Endodermal cell (in vitro differentiated cells): ENCODE data around the gene TCTN2. TPM values are rescaled to one million over a fixed set of nuclear protein-coding genes. Genes with fewer than 3 reads are reported as not detected.

Experiments used
- DNase-seq: peaks from one replicate; pipeline ENCODE4 v3.0.0-alpha.2; 2017
- H3K27ac ChIP-seq: 2 replicates; pipeline ENCODE4 v1.5.1; 2013; ENCODE audit warnings: mild to moderate bottlenecking, low read depth, low read length, moderate library complexity
- H3K27me3 ChIP-seq: 2 replicates; pipeline ENCODE4 v1.6.1; 2013; ENCODE audit warnings: mild to moderate bottlenecking, low read length, moderate library complexity; ENCODE audit not compliant: insufficient read depth, control insufficient read depth, poor library complexity, severe bottlenecking
- H3K36me3 ChIP-seq: 2 replicates; pipeline ENCODE4 v1.7.0; 2013; ENCODE audit warnings: mild to moderate bottlenecking, low read length, moderate library complexity; ENCODE audit not compliant: control insufficient read depth, insufficient read depth
- H3K4me1 ChIP-seq: one replicate; pipeline ENCODE4 v1.7.0; 2013; ENCODE audit warnings: low read length; ENCODE audit not compliant: control insufficient read depth, insufficient read depth
- H3K4me3 ChIP-seq: 2 replicates; pipeline ENCODE4 v1.5.1; 2013; ENCODE audit warnings: mild to moderate bottlenecking, low read length, moderate library complexity
- H3K9ac ChIP-seq: 2 replicates; pipeline ENCODE4 v1.6.1; 2013; ENCODE audit warnings: mild to moderate bottlenecking, low read length, moderate library complexity; ENCODE audit not compliant: poor library complexity, severe bottlenecking; ENCODE audit errors: extremely low read depth
- H3K9me3 ChIP-seq: 2 replicates; pipeline ENCODE4 v1.6.1; 2013; ENCODE audit warnings: mild to moderate bottlenecking, low read length, moderate library complexity; ENCODE audit not compliant: control insufficient read depth
- H3K27ac Mint-ChIP-seq: 2 replicates; pipeline ENCODE4 v1.8.0; 2020; ENCODE audit warnings: mixed read lengths
- H3K27me3 Mint-ChIP-seq: 2 replicates; pipeline ENCODE4 v1.8.0; 2021; ENCODE audit warnings: mild to moderate bottlenecking, mixed read lengths; ENCODE audit not compliant: insufficient read depth
- H3K36me3 Mint-ChIP-seq: 2 replicates; pipeline ENCODE4 v1.8.0; 2020; ENCODE audit warnings: low read depth, mixed read lengths
- H3K4me1 Mint-ChIP-seq: 2 replicates; pipeline ENCODE4 v1.8.0; 2020; ENCODE audit warnings: mixed read lengths
- H3K4me3 Mint-ChIP-seq: 2 replicates; pipeline ENCODE4 v1.8.0; 2020; ENCODE audit warnings: mild to moderate bottlenecking, moderate library complexity, mixed read lengths
- H3K9me3 Mint-ChIP-seq: 2 replicates; pipeline ENCODE4 v1.8.0; 2020; ENCODE audit warnings: mild to moderate bottlenecking, mixed read lengths
- WGBS, 2 experiments: methylation state at CpG; one replicate each; pipeline versions ENCODE4 v1.1.5 to v1.1.7; 2013; ENCODE audit warnings: missing lambda C conversion rate in 2 of 2, mixed read lengths in 1 of 2; ENCODE audit not compliant: insufficient coverage in 1 of 2, insufficient read length in 1 of 2; 5-methylcytosine and 5-hydroxymethylcytosine counted together
- total RNA-seq, 2 donors: library from RNA; stranded (reverse); fragmentation: NEBNext Ultra II Directional in 1 of 2; extraction: Animal tissue kit (Norgen Biotek cat#: 25700) in 1 of 2; gene quantifications; 2 replicates in 1 of 2; 3 replicates in 1 of 2; pipeline ENCODE4 v1.2.1, GENCODE V29; 2021
- TF ChIP-seq, protein P1 (sequence below): fragments of 200-600 bp; sonication (generic); conservative IDR thresholded peaks from 2 replicates; pipeline ENCODE4 v1.5.0; 2021; ENCODE audit warnings: antibody characterized with exemption, mild to moderate bottlenecking

The TCTN2 gene
- total RNA-seq, 2 donors from 2014 or later = 19.2 to 25.6 TPM

DNA sequence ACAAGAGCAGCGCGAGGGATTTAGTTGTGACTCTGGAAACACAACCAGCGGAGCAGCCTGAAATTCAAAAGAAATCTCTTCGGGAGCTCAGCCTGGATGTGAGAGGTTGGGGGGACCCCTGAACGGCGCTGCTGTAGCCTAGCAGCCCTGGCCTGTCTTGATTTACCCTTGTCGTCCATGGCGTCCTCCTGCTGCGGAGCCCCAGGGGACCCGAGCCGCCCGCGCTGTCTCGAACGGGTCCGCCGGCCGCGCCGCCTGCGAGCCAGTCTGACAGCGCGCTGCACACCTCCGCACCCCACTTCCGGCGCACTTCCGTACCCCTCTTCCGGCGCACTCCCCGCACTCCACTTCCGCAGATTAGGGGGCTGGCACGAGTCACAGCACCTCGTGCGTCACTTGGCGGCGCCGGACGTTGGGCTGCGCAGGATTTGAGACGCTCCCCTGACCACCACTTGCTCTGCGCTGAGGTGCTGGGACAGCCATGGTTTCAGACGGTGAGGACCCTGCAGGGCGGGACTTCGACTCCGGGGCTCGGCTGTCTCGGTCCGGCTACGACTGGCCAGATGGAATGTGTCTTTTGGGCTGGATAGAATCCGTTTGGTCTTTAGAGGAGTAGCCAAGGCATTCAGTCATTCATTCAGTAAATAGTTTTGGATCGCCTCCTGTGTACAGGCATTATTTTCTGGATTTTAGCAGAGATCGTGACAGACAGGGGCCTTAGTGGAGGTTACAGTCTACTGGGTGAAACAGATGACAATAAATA is 37.4 kb upstream of the TCTN2 start, which contains the start of the genes EIF2B1 and GTF2H3:
Gene EIF2B1, minus strand, starts transcription at position 308 of the 763 bp plus-strand sequence. Its CDS starts 129 bp downstream, at position 179.
Gene GTF2H3, plus strand, starts transcription at position 451 of the 763 bp plus-strand sequence. Its CDS starts 31 bp downstream, at position 482.
- H3K27me3 Mint-ChIP-seq = no peaks in the 10 kb centered on the region
- peaks cover 8% of the 10 kb centered on the region for H3K4me1 Mint-ChIP-seq
- peak within 1 kb of the TSS; percentile 97 for H3K9ac ChIP-seq
- peaks cover 3% of the 10 kb centered on the region for H3K4me1 ChIP-seq
- peak within 1 kb of the TSS; percentile 79 for H3K4me3 Mint-ChIP-seq
- H3K9me3 Mint-ChIP-seq = no peaks in the 10 kb centered on the region
- peak within 1 kb of the TSS; percentile 98 for H3K4me3 ChIP-seq
- H3K36me3 ChIP-seq = peaks cover 32% of the 10 kb centered on the region
- H3K27ac ChIP-seq = peak within 1 kb of the TSS; percentile 79
- H3K27me3 ChIP-seq = no peaks in the 10 kb centered on the region
- peak; percentile 100 for DNase-seq
- H3K36me3 Mint-ChIP-seq = peaks cover 28% of the 10 kb centered on the region
- 0 to 2% methylated on average over 7 to 52 of the region's 52 CpGs for WGBS, 2 experiments
- H3K9me3 ChIP-seq = no peaks in the 10 kb centered on the region
- TF ChIP-seq, protein P1, sequence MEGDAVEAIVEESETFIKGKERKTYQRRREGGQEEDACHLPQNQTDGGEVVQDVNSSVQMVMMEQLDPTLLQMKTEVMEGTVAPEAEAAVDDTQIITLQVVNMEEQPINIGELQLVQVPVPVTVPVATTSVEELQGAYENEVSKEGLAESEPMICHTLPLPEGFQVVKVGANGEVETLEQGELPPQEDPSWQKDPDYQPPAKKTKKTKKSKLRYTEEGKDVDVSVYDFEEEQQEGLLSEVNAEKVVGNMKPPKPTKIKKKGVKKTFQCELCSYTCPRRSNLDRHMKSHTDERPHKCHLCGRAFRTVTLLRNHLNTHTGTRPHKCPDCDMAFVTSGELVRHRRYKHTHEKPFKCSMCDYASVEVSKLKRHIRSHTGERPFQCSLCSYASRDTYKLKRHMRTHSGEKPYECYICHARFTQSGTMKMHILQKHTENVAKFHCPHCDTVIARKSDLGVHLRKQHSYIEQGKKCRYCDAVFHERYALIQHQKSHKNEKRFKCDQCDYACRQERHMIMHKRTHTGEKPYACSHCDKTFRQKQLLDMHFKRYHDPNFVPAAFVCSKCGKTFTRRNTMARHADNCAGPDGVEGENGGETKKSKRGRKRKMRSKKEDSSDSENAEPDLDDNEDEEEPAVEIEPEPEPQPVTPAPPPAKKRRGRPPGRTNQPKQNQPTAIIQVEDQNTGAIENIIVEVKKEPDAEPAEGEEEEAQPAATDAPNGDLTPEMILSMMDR = no peak
- peak within 1 kb of the TSS; percentile 99 for H3K27ac Mint-ChIP-seq

DNA sequence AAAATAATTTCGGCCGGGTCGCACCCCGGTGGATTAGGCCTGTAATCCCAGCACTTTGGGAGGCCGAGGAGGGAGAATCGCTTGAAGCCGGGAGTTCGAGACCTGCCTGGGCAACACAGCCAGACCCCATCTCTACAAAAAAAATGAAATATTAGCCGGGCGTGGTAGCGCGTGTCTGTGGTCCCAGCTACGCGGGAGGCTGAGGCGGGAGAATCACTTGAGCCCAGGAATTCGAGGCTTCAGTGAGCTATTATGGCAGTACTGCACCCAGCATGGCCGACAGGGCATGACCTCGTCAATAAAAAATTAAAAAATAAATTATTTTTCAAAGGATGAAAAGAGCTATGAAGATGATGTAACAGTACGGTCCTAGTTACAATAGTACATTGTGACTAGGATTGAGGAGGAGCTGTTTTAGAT is 36.8 kb upstream of the TCTN2 start:
- Mint-ChIP-seq H3K36me3 (peaks cover 23% of the 10 kb centered on the region), H3K4me1 (peaks cover 8% of the 10 kb centered on the region), H3K9me3 (no peaks in the 10 kb centered on the region), H3K27me3 (no peaks in the 10 kb centered on the region), H3K27ac (peak overlapping the region; percentile 99), H3K4me3 (peak overlapping the region; percentile 79)
- TF ChIP-seq, protein P1 = no peak
- Histone ChIP-seq H3K36me3 (peaks cover 26% of the 10 kb centered on the region), H3K9me3 (no peaks in the 10 kb centered on the region), H3K4me1 (peaks cover 3% of the 10 kb centered on the region), H3K9ac (peak overlapping the region; percentile 97), H3K27ac (peak overlapping the region; percentile 79), H3K4me3 (peak overlapping the region; percentile 98), H3K27me3 (no peaks in the 10 kb centered on the region)
- peak; percentile 53 for DNase-seq
- 7 to 14% methylated on average over 16 to 19 of the region's 19 CpGs for WGBS, 2 experiments

DNA sequence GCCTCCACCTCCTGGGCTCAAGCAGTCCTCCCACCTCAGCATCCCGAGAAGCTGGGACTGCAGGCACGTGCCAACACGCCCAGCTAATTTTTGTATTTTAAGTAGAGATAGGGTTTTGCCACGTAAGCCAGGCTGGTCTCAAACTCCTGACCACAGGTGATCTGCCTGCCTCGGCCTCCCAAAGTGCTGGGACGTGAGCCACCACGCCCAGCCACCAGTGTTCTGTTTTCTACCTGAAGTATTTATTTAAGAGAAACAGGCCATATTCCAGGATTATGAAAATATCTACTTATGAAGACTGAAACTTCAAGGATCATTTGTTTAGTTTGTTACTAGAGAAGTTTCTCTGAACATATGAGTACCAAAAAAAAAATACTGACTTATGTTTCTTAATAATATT is 27.0 kb upstream of the TCTN2 start:
- Mint-ChIP-seq H3K9me3 (no peaks in the 10 kb centered on the region), H3K4me3 (no peak overlapping the region), H3K27ac (no peak overlapping the region), H3K36me3 (peaks cover 40% of the 10 kb centered on the region), H3K4me1 (no peaks in the 10 kb centered on the region), H3K27me3 (no peaks in the 10 kb centered on the region)
- TF ChIP-seq, protein P1 = no peak
- H3K9ac ChIP-seq = no peak overlapping the region
- H3K36me3 ChIP-seq = peaks cover 57% of the 10 kb centered on the region
- DNase-seq = no peak
- H3K9me3 ChIP-seq = no peaks in the 10 kb centered on the region
- H3K4me1 ChIP-seq = no peaks in the 10 kb centered on the region
- 95 to 96% methylated on average over 6 to 7 of the region's 7 CpGs for WGBS, 2 experiments
- H3K4me3 ChIP-seq = no peak overlapping the region
- no peaks in the 10 kb centered on the region for H3K27me3 ChIP-seq
- no peak overlapping the region for H3K27ac ChIP-seq
